Activated T-cell treated with anti-CD3 and anti-CD28 coated beads, Interleukin-2, amount 50 U/mL, for 24 hours (primary cell): ENCODE results near the gene RINT1.
"Not testable (repeated sequence)": the region's sequence is repeated elsewhere in the genome, so short reads cannot be mapped to it uniquely, and the experiment has no call there.

Experiments
- DNase-seq: peaks from one replicate; pipeline ENCODE4 v3.0.0-alpha.2; 2020
- H3K27ac Mint-ChIP-seq: 2 replicates; pipeline ENCODE4 v1.8.0; 2020; ENCODE audit warnings: mild to moderate bottlenecking, mixed read lengths
- H3K27me3 Mint-ChIP-seq: 2 replicates; pipeline ENCODE4 v1.8.0; 2020; ENCODE audit warnings: mixed read lengths
- H3K36me3 Mint-ChIP-seq: 2 replicates; pipeline ENCODE4 v1.8.0; 2020; ENCODE audit warnings: low read depth, mixed read lengths
- H3K4me1 Mint-ChIP-seq: 2 replicates; pipeline ENCODE4 v1.8.0; 2020; ENCODE audit warnings: low read depth, mixed read lengths
- H3K4me3 Mint-ChIP-seq: 2 replicates; pipeline ENCODE4 v1.8.0; 2020; ENCODE audit warnings: mild to moderate bottlenecking, moderate library complexity, mixed read lengths
- H3K9me3 Mint-ChIP-seq: 2 replicates; pipeline ENCODE4 v1.8.0; 2020; ENCODE audit warnings: mixed read lengths

RINT1 gene

GRCh38 chr7:105531792-105532671 lies at the start of gene RINT1:
Gene RINT1, plus strand, starts transcription at chr7:105532201. Its CDS starts 115 bp downstream, at chr7:105532316.
- H3K27me3 Mint-ChIP-seq = no peaks in the 10 kb centered on the region
- H3K4me3 Mint-ChIP-seq = peak within 1 kb of the TSS; percentile 98
- peaks cover 27% of the 10 kb centered on the region for H3K4me1 Mint-ChIP-seq
- peaks cover 50% of the 10 kb centered on the region for H3K36me3 Mint-ChIP-seq
- peak; percentile 94 for DNase-seq
- peak within 1 kb of the TSS; percentile 91 for H3K27ac Mint-ChIP-seq
- no peaks in the 10 kb centered on the region for H3K9me3 Mint-ChIP-seq

GRCh38 chr7:105487579-105488571 lies 44.1 kb upstream of the RINT1 start:
- Mint-ChIP-seq H3K4me1 (peaks cover 1% of the 10 kb centered on the region), H3K27ac (peak overlapping the region; percentile 15), H3K9me3 (no peaks in the 10 kb centered on the region), H3K4me3 (no peak overlapping the region), H3K36me3 (peaks cover 75% of the 10 kb centered on the region), H3K27me3 (no peaks in the 10 kb centered on the region)
- DNase-seq = no peak

GRCh38 chr7:105489409-105489808 lies 42.6 kb upstream of the RINT1 start:
- Mint-ChIP-seq H3K4me1 (peaks cover 1% of the 10 kb centered on the region), H3K4me3 (no peak overlapping the region), H3K36me3 (peaks cover 78% of the 10 kb centered on the region), H3K9me3 (no peaks in the 10 kb centered on the region), H3K27me3 (no peaks in the 10 kb centered on the region), H3K27ac (no peak overlapping the region)
- DNase-seq = no peak

- H3K9me3 Mint-ChIP-seq = no peaks in the 10 kb centered on the region
- H3K4me1 Mint-ChIP-seq = peaks cover 1% of the 10 kb centered on the region
- no peak for DNase-seq
- H3K36me3 Mint-ChIP-seq = peaks cover 76% of the 10 kb centered on the region
- no peak overlapping the region for H3K4me3 Mint-ChIP-seq
- no peaks in the 10 kb centered on the region for H3K27me3 Mint-ChIP-seq
- no peak overlapping the region for H3K27ac Mint-ChIP-seq
Observed at GRCh38 chr7:105493196-105493922, 38.6 kb upstream of the RINT1 start.

GRCh38 chr7:105493923-105494315 lies 38.1 kb upstream of the RINT1 start:
- Mint-ChIP-seq H3K36me3 (peaks cover 74% of the 10 kb centered on the region), H3K27ac (no peak overlapping the region), H3K4me3 (no peak overlapping the region), H3K4me1 (peaks cover 1% of the 10 kb centered on the region), H3K9me3 (no peaks in the 10 kb centered on the region), H3K27me3 (no peaks in the 10 kb centered on the region)
- DNase-seq = no peak

- H3K36me3 Mint-ChIP-seq = peaks cover 79% of the 10 kb centered on the region
- H3K27ac Mint-ChIP-seq = no peak overlapping the region
- H3K9me3 Mint-ChIP-seq = no peaks in the 10 kb centered on the region
- no peaks in the 10 kb centered on the region for H3K27me3 Mint-ChIP-seq
- no peak overlapping the region for H3K4me3 Mint-ChIP-seq
- H3K4me1 Mint-ChIP-seq = no peaks in the 10 kb centered on the region
- DNase-seq = no peak
Observed at GRCh38 chr7:105496521-105496920, 35.5 kb upstream of the RINT1 start.

- Mint-ChIP-seq H3K27me3 (no peaks in the 10 kb centered on the region), H3K27ac (no peak overlapping the region), H3K4me1 (no peaks in the 10 kb centered on the region), H3K4me3 (no peak overlapping the region), H3K9me3 (no peaks in the 10 kb centered on the region), H3K36me3 (peaks cover 82% of the 10 kb centered on the region)
- DNase-seq = no peak
Observed at GRCh38 chr7:105497016-105497415, 35.0 kb upstream of the RINT1 start.

- no peaks in the 10 kb centered on the region for H3K9me3 Mint-ChIP-seq
- no peak overlapping the region for H3K27ac Mint-ChIP-seq
- peaks cover 91% of the 10 kb centered on the region for H3K36me3 Mint-ChIP-seq
- no peak overlapping the region for H3K4me3 Mint-ChIP-seq
- H3K4me1 Mint-ChIP-seq = no peaks in the 10 kb centered on the region
- no peaks in the 10 kb centered on the region for H3K27me3 Mint-ChIP-seq
- no peak for DNase-seq
Observed at GRCh38 chr7:105502173-105502572, 29.8 kb upstream of the RINT1 start.

- peaks cover 66% of the 10 kb centered on the region for H3K36me3 Mint-ChIP-seq
- H3K27ac Mint-ChIP-seq = peak overlapping the region; percentile 74
- no peak for DNase-seq
- peaks cover 35% of the 10 kb centered on the region for H3K4me1 Mint-ChIP-seq
- H3K9me3 Mint-ChIP-seq = no peaks in the 10 kb centered on the region
- H3K27me3 Mint-ChIP-seq = no peaks in the 10 kb centered on the region
- H3K4me3 Mint-ChIP-seq = no peak overlapping the region
Observed at GRCh38 chr7:105512415-105512814, 19.6 kb upstream of the RINT1 start.

GRCh38 chr7:105512926-105513526 lies 19.0 kb upstream of the RINT1 start:
- Mint-ChIP-seq H3K27ac (peak overlapping the region; percentile 74), H3K9me3 (no peaks in the 10 kb centered on the region), H3K27me3 (no peaks in the 10 kb centered on the region), H3K4me1 (peaks cover 37% of the 10 kb centered on the region), H3K36me3 (peaks cover 68% of the 10 kb centered on the region), H3K4me3 (no peak overlapping the region)
- DNase-seq = no peak

GRCh38 chr7:105515610-105516009 lies 16.4 kb upstream of the RINT1 start:
- H3K36me3 Mint-ChIP-seq = peaks cover 64% of the 10 kb centered on the region
- not testable (repeated sequence) for H3K27me3 Mint-ChIP-seq, H3K4me3 Mint-ChIP-seq

GRCh38 chr7:105519353-105519752 lies 12.6 kb upstream of the RINT1 start:
- Mint-ChIP-seq H3K36me3 (peaks cover 46% of the 10 kb centered on the region), H3K9me3 (no peaks in the 10 kb centered on the region), H3K4me1 (peaks cover 39% of the 10 kb centered on the region), H3K27ac (peak overlapping the region; percentile 48), H3K27me3 (no peaks in the 10 kb centered on the region), H3K4me3 (peak overlapping the region; percentile 61)
- no peak for DNase-seq

More at GRCh38 chr7:105515610-105516009, 16.4 kb upstream of the RINT1 start:
- not testable (repeated sequence) for DNase-seq, H3K27ac Mint-ChIP-seq, H3K9me3 Mint-ChIP-seq
- peaks cover 50% of the 10 kb centered on the region for H3K4me1 Mint-ChIP-seq

GRCh38 chr7:105520620-105521019 lies 11.4 kb upstream of the RINT1 start:
- H3K27ac Mint-ChIP-seq = not testable (repeated sequence)

More at GRCh38 chr7:105520620-105521019, 11.4 kb upstream of the RINT1 start:
- DNase-seq, H3K27me3 Mint-ChIP-seq, H3K9me3 Mint-ChIP-seq: not testable (repeated sequence)
- peak overlapping the region; percentile 96 for H3K4me3 Mint-ChIP-seq
- H3K4me1 Mint-ChIP-seq = peaks cover 29% of the 10 kb centered on the region
- peaks cover 39% of the 10 kb centered on the region for H3K36me3 Mint-ChIP-seq
